ENCODE measurements around the gene SLC22A4.

The SLC22A4 gene

DNA sequence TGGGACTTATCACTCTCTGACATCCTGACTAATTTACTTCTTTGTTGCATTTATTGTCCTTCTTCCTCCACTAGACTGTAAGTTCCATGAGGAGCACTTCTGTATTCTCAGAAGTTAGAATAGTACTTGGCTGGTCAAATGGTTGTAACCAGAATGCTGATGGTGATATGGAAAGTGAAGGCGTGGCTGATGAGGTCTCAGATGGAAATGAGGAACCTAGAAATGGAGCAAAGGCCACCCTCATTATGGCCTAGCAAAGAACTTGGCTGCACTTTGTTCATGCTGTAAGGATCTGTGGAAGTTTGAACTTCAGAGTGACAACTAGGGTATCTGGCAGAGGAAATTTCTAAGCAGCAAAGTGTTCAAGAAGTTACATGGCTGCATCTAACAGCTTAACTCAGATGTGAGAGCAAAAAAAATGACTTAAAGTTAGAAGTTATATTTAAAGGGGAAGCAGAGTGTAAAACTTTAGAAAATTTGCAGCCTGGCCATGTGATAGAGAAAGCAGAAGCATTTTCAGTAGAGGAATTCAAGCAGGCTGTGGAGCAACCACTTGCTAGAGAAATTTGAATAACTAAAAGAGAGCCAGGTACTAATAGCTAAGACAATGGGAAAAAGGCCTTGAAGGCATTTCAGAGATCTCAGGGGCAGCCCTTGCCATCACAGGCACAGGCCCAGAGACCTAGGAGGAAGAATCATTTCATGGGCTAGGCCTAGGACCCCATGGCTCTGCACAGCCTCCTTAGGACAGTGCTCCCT is 60.4 kb downstream of the SLC22A4 start:
- Histone ChIP-seq H3K27ac (ENCODE audit: low read length) (no peak overlapping the region), H3K4me1 (ENCODE audit: control insufficient read depth, insufficient read depth, low read length) (peaks cover 3% of the 10 kb centered on the region; the same call in 1 of the 2 replicates), H3K9me3 (ENCODE audit: control insufficient read depth, insufficient read depth, low read length) (no peaks in the 10 kb centered on the region), H3K4me3 (ENCODE audit: low read length) (no peak overlapping the region), H3K27me3 (ENCODE audit: control insufficient read depth, insufficient read depth, low read length) (no peaks in the 10 kb centered on the region), H3K36me3 (ENCODE audit: control insufficient read depth, insufficient read depth, low read length) (no peaks in the 10 kb centered on the region)
- DNase-seq (ENCODE audit: low read depth, low spot score) = no peak
- WGBS (ENCODE audit: insufficient coverage, insufficient read length) = no CpG with 5 or more reads among the region's 1 CpG

DNA sequence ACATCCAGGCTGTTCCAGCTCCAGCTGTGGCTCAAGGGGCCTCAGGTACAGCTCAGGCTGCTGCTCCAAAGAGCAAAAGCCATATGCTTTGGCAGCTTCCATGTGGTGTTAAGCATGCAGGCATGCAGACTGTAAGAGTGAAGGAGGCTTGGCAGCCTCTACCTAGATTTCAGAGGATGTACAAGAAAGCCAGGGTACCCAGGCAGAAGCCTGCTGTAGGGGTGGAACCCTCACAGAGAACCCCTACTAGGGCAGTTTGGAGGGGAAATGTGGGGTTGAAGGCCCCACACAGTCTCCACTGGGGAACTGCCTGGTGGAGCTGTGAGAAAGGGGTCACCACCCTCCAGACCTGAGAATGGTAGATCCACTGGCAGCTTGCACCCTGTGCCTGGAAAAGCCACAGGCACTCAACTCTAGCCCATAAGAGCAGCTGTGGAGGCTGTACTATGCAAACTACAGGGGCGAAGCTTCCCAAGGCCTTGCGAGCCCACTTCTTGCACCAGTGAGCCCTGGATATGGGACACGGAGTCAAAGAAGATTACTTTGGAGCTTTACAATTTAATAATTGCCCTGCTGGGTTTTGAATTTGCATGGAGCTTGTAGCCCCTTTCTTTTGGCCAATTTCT is 61.1 kb downstream of the SLC22A4 start:
- no peak overlapping the region for H3K4me3 ChIP-seq (ENCODE audit: low read length)
- no peaks in the 10 kb centered on the region for H3K27me3 ChIP-seq (ENCODE audit: control insufficient read depth, insufficient read depth, low read length)
- peaks cover 3% of the 10 kb centered on the region; the same call in 1 of the 2 replicates for H3K4me1 ChIP-seq (ENCODE audit: control insufficient read depth, insufficient read depth, low read length)
- no peaks in the 10 kb centered on the region for H3K36me3 ChIP-seq (ENCODE audit: control insufficient read depth, insufficient read depth, low read length)
- WGBS (ENCODE audit: insufficient coverage, insufficient read length) = no CpG with 5 or more reads among the region's 3 CpGs
- DNase-seq (ENCODE audit: low read depth, low spot score) = no peak
- no peaks in the 10 kb centered on the region for H3K9me3 ChIP-seq (ENCODE audit: control insufficient read depth, insufficient read depth, low read length)
- no peak overlapping the region for H3K27ac ChIP-seq (ENCODE audit: low read length)

DNA sequence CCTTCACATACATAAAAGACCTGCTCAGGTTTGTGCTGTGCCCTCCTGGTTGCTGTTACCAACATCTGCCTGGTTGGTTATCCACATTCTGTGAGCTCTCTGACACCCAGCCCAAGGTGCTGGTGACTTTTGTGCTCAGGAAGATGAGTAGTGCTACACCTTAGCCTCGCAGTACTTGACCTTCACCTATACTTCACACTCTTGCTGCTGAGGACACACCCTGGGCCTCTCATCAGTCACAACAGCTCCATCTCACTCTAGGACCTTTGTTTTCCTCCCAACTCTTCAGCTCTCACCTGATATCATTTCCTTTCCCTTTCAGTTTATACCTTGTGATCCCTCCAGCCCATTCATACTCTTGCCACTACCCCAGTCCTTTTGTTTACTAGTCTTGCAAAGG is 64.6 kb downstream of the SLC22A4 start:
- peaks cover 3% of the 10 kb centered on the region for H3K4me1 ChIP-seq (ENCODE audit: control insufficient read depth, insufficient read depth, low read length)
- DNase-seq (ENCODE audit: low read depth, low spot score) = no peak
- no peaks in the 10 kb centered on the region for H3K9me3 ChIP-seq (ENCODE audit: control insufficient read depth, insufficient read depth, low read length)
- no peak overlapping the region for H3K4me3 ChIP-seq (ENCODE audit: low read length)
- no peaks in the 10 kb centered on the region for H3K36me3 ChIP-seq (ENCODE audit: control insufficient read depth, insufficient read depth, low read length)
- no CpG with 5 or more reads among the region's 1 CpG for WGBS (ENCODE audit: insufficient coverage, insufficient read length)
- no peak overlapping the region for H3K27ac ChIP-seq (ENCODE audit: low read length)
- no peaks in the 10 kb centered on the region for H3K27me3 ChIP-seq (ENCODE audit: control insufficient read depth, insufficient read depth, low read length)

DNA sequence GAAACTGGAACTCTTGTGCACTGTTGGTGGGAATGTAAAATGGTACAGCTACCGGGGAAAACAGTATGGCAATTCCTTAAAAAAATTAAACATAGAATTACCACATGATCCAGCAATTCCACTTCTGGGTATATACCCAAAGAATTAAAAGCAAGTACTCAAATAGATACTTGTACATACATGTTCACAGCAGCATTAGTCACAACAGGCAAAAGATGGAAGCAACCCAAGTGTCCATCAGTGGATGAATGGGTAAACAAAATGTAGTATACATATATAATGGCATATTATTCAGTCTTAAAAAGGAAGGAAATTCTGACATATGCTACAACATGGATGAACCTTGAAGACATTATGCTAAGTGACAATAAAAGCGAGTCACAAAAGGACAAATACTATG is 67.9 kb downstream of the SLC22A4 start:
- Histone ChIP-seq H3K4me1 (ENCODE audit: control insufficient read depth, insufficient read depth, low read length) (no peaks in the 10 kb centered on the region; the same call in 1 of the 2 replicates), H3K27me3 (ENCODE audit: control insufficient read depth, insufficient read depth, low read length) (no peaks in the 10 kb centered on the region), H3K27ac (ENCODE audit: low read length) (no peak overlapping the region), H3K36me3 (ENCODE audit: control insufficient read depth, insufficient read depth, low read length) (no peaks in the 10 kb centered on the region), H3K9me3 (ENCODE audit: control insufficient read depth, insufficient read depth, low read length) (no peaks in the 10 kb centered on the region), H3K4me3 (ENCODE audit: low read length) (no peak overlapping the region)
- no peak for DNase-seq (ENCODE audit: low read depth, low spot score)
- WGBS (ENCODE audit: insufficient coverage, insufficient read length) = no CpG with 5 or more reads among the region's 2 CpGs

DNA sequence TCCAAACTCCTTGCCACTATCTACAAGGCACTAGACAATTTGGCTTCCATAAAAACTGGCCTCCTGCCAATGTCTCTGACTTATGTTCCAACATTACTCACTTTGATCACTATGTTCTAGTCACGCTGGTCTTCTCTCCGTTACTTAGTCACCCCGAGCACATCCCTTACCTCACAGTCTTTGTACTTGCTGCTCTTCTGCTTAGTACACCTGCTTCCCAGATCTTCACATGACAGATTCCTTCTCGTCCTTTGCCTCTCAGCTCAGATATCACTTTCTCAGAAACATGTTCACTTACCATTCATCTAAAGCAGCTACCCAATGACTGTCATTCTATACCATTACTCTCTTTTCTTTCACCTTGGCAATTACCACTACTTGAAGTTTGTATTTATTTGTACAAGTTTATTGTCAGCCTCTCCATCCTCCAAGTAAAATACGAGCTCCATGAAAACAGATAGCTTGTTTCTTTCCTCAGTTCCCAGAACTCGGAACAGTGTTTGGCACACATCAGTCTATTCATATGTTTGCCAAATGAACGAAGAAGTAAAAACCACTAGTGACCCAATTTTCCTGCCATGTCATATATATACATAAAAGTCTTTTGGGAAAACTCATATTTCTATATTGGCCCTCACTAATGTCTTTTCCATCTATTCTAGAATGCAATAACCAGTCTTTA is 69.4 kb downstream of the SLC22A4 start:
- no peak for DNase-seq (ENCODE audit: low read depth, low spot score)
- Histone ChIP-seq H3K4me3 (ENCODE audit: low read length) (no peak overlapping the region), H3K27ac (ENCODE audit: low read length) (no peak overlapping the region), H3K36me3 (ENCODE audit: control insufficient read depth, insufficient read depth, low read length) (no peaks in the 10 kb centered on the region), H3K27me3 (ENCODE audit: control insufficient read depth, insufficient read depth, low read length) (no peaks in the 10 kb centered on the region), H3K9me3 (ENCODE audit: control insufficient read depth, insufficient read depth, low read length) (no peaks in the 10 kb centered on the region), H3K4me1 (ENCODE audit: control insufficient read depth, insufficient read depth, low read length) (no peaks in the 10 kb centered on the region; the same call in 1 of the 2 replicates)
- no CpG with 5 or more reads among the region's 7 CpGs for WGBS (ENCODE audit: insufficient coverage, insufficient read length)

DNA sequence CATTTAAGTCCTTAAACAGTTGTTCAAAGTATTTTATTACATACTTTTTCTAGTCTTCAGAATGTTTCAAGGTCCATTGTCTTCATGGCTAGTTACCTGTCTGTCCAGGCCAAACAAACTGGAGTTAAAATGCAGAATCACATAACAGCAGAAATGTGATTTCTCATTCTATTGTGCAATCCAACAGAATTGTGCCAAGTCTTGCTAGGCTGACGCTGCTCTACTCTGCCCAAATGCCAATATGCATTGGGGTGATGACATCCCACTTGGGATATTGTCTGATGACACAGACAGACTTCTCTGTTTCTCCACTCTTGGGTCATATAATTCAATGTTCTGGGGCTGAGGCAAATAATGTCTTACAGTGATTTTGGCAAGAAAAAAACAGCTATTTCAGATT is 70.1 kb downstream of the SLC22A4 start:
- Histone ChIP-seq H3K27me3 (ENCODE audit: control insufficient read depth, insufficient read depth, low read length) (no peaks in the 10 kb centered on the region), H3K4me1 (ENCODE audit: control insufficient read depth, insufficient read depth, low read length) (no peaks in the 10 kb centered on the region; the same call in 1 of the 2 replicates), H3K4me3 (ENCODE audit: low read length) (no peak overlapping the region), H3K36me3 (ENCODE audit: control insufficient read depth, insufficient read depth, low read length) (no peaks in the 10 kb centered on the region), H3K27ac (ENCODE audit: low read length) (no peak overlapping the region), H3K9me3 (ENCODE audit: control insufficient read depth, insufficient read depth, low read length) (no peaks in the 10 kb centered on the region)
- no CpG with 5 or more reads among the region's 1 CpG for WGBS (ENCODE audit: insufficient coverage, insufficient read length)
- DNase-seq (ENCODE audit: low read depth, low spot score) = no peak

DNA sequence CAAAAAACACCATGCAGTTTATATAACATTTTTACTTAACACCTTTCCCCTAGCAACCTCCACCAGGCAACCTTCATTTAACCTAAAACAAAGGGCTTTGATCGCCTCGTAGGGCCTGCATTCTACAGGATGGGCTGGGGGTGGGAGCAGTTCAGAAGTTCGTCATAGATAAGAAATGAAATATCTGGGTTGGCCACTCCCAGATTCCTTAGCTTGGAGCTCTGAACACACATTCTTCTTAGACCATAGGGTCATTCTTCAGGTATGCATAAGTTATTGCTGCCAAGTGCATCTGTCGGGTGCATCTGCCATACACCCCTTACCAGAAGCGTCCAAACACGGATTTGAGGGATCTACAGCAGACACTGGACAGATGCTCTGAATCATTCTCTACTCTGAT is 71.0 kb downstream of the SLC22A4 start:
- no peak for DNase-seq (ENCODE audit: low read depth, low spot score)
- peaks cover under 1% of the 10 kb centered on the region; the same call in 1 of the 2 replicates for H3K27me3 ChIP-seq (ENCODE audit: control insufficient read depth, insufficient read depth, low read length)
- H3K9me3 ChIP-seq (ENCODE audit: control insufficient read depth, insufficient read depth, low read length) = no peaks in the 10 kb centered on the region
- no peak overlapping the region for H3K27ac ChIP-seq (ENCODE audit: low read length)
- no peaks in the 10 kb centered on the region for H3K36me3 ChIP-seq (ENCODE audit: control insufficient read depth, insufficient read depth, low read length)
- H3K4me3 ChIP-seq (ENCODE audit: low read length) = no peak overlapping the region
- WGBS (ENCODE audit: insufficient coverage, insufficient read length) = no CpG with 5 or more reads among the region's 6 CpGs
- no peaks in the 10 kb centered on the region; the same call in none of the 2 replicates for H3K4me1 ChIP-seq (ENCODE audit: control insufficient read depth, insufficient read depth, low read length)

DNA sequence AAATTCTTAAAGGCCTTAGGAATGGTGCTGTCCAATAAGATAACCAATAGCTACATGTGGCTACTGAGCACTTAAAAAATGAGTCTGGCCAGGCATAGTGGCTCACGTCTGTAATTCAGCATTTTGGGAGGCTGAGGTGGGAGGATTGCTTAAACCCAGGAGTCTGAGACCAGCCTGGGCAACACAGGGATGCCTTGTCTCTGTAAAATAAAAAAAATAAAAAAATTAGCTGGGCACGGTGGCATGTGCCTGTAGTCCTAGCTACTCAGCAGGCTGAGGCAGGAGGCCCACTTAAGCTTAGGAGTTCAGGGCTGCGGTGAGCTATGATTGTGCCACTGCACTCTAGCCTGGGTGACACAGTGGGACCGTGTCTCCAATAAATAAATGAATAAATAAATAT is 74.0 kb downstream of the SLC22A4 start:
- no peaks in the 10 kb centered on the region for H3K36me3 ChIP-seq (ENCODE audit: control insufficient read depth, insufficient read depth, low read length)
- peaks cover 4% of the 10 kb centered on the region for H3K27me3 ChIP-seq (ENCODE audit: control insufficient read depth, insufficient read depth, low read length)
- no peak overlapping the region for H3K27ac ChIP-seq (ENCODE audit: low read length)
- no peak for DNase-seq (ENCODE audit: low read depth, low spot score)
- no CpG with 5 or more reads among the region's 4 CpGs for WGBS (ENCODE audit: insufficient coverage, insufficient read length)
- peaks cover 3% of the 10 kb centered on the region for H3K4me1 ChIP-seq (ENCODE audit: control insufficient read depth, insufficient read depth, low read length)
- H3K9me3 ChIP-seq (ENCODE audit: control insufficient read depth, insufficient read depth, low read length) = no peaks in the 10 kb centered on the region
- no peak overlapping the region for H3K4me3 ChIP-seq (ENCODE audit: low read length)

DNA sequence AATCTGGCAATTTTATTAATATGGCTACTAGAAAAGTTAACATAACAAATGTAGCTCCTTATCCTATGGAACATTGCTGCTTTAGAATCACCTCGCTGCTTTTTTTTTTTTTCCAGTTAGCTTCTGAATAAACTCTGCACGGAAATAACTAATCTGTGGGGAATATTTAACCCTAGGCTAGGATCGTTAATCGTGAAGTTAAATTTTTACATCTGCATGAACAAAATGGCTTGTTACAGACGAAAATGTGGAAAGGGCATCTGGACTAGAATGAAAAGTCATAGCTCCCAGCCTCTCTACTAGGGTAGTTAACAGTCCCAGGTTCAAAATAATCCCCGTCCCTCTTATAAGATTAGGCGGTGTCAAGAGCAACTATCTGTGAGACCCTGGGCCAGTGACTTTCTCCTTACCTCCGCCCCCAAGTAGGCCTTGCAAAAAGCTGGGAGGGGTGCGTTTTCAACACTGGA is 74.8 kb downstream of the SLC22A4 start:
- no peaks in the 10 kb centered on the region for H3K36me3 ChIP-seq (ENCODE audit: control insufficient read depth, insufficient read depth, low read length)
- peaks cover 3% of the 10 kb centered on the region for H3K4me1 ChIP-seq (ENCODE audit: control insufficient read depth, insufficient read depth, low read length)
- no peak overlapping the region for H3K27ac ChIP-seq (ENCODE audit: low read length)
- no peaks in the 10 kb centered on the region for H3K9me3 ChIP-seq (ENCODE audit: control insufficient read depth, insufficient read depth, low read length)
- DNase-seq (ENCODE audit: low read depth, low spot score) = no peak
- H3K4me3 ChIP-seq (ENCODE audit: low read length) = peak overlapping the region; percentile 55; the same call in 1 of the 2 replicates
- WGBS (ENCODE audit: insufficient coverage, insufficient read length) = no CpG with 5 or more reads among the region's 9 CpGs
- peaks cover 4% of the 10 kb centered on the region for H3K27me3 ChIP-seq (ENCODE audit: control insufficient read depth, insufficient read depth, low read length)

DNA sequence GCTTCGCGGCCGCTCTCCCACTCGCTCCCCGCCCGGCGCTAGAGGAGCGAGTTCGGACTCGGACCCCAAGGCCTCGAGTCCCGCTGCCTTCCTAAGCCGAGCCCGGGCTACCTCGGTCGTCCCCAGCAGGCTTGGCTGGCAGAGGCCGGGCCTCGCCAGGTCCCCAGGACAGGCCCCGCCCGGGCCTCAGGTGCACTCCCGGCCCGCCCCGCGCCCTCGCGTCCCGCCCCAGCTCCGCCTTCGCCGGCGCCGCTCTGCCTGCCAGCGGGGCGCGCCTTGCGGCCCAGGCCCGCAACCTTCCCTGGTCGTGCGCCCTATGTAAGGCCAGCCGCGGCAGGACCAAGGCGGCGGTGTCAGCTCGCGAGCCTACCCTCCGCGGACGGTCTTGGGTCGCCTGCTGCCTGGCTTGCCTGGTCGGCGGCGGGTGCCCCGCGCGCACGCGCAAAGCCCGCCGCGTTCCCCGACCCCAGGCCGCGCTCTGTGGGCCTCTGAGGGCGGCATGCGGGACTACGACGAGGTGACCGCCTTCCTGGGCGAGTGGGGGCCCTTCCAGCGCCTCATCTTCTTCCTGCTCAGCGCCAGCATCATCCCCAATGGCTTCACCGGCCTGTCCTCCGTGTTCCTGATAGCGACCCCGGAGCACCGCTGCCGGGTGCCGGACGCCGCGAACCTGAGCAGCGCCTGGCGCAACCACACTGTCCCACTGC is 75.4 kb downstream of the SLC22A4 start, which contains the start of gene SLC22A5:
Gene SLC22A5 (plus strand): TSS at position 237 of the 707 bp plus-strand sequence. CDS start 263 bp downstream, at position 500.
- Histone ChIP-seq H3K4me1 (ENCODE audit: control insufficient read depth, insufficient read depth, low read length) (peaks cover 3% of the 10 kb centered on the region), H3K9me3 (ENCODE audit: control insufficient read depth, insufficient read depth, low read length) (no peaks in the 10 kb centered on the region), H3K27me3 (ENCODE audit: control insufficient read depth, insufficient read depth, low read length) (peaks cover 4% of the 10 kb centered on the region), H3K4me3 (ENCODE audit: low read length) (peak within 1 kb of the TSS; percentile 55), H3K27ac (ENCODE audit: low read length) (no peak within 1 kb of the TSS), H3K36me3 (ENCODE audit: control insufficient read depth, insufficient read depth, low read length) (no peaks in the 10 kb centered on the region)
- WGBS (ENCODE audit: insufficient coverage, insufficient read length) = no CpG with 5 or more reads among the region's 83 CpGs
- DNase-seq (ENCODE audit: low read depth, low spot score) = no peak

Data from iPS DF 6.9 (cell line).